PC-9 (cell line): ENCODE data around the gene SEL1L2. TPM values are rescaled to one million over a fixed set of nuclear protein-coding genes. Genes with fewer than 3 reads are reported as not detected.

Experiments
- BruUV-seq: library from RNA; stranded (reverse); fragments of 400-500 nt; replicated peaks from 2 replicates; lab custom pipeline; 2021; lab: Mats Ljungman, UMichigan
- CTCF ChIA-PET: fragments of 300-600 bp; sonication (Branson Sonifier 250); formaldehyde crosslinking; loops from one replicate; lab custom pipeline; 2022; ENCODE audit warnings: antibody characterized with exemption; lab: Charles Lee
- POLR2A ChIA-PET: fragments of 300-600 bp; sonication (Branson Sonifier 250); formaldehyde crosslinking; loops from one replicate; lab custom pipeline; 2022; ENCODE audit warnings: antibody characterized with exemption; ENCODE audit not compliant: unreplicated experiment; lab: Charles Lee
- DNase-seq, 2 experiments: peaks; one replicate each; pipeline versions ENCODE4 v3.0.0 to v3.0.0-alpha.2; 2015 to 2022; ENCODE audit warnings: mixed read lengths in 1 of 2
- H2AFZ ChIP-seq: fragments of 200-600 bp; sonication (generic); 2 replicates; pipeline ENCODE4 v1.8.1; 2017; ENCODE audit warnings: antibody characterized with exemption
- H3F3A ChIP-seq: fragments of 200-600 bp; sonication (generic); 2 replicates; pipeline ENCODE4 v1.8.1; 2017; ENCODE audit warnings: antibody characterized with exemption, mild to moderate bottlenecking, low read depth; ENCODE audit not compliant: insufficient read depth
- H3K27ac ChIP-seq: fragments of 200-600 bp; sonication (generic); 2 replicates; pipeline ENCODE4 v1.6.1; 2016; ENCODE audit warnings: mixed run types
- H3K27me3 ChIP-seq: fragments of 200-600 bp; sonication (generic); 2 replicates; pipeline ENCODE4 v1.6.1; 2016; ENCODE audit warnings: low read depth, mixed run types; ENCODE audit not compliant: insufficient read depth
- H3K36me3 ChIP-seq: fragments of 200-600 bp; sonication (generic); 2 replicates; pipeline ENCODE4 v1.6.1; 2016; ENCODE audit warnings: low read depth, mixed run types
- H3K4me1 ChIP-seq: fragments of 200-600 bp; sonication (generic); replicated peaks from 2 replicates; pipeline ENCODE4 v1.6.1; 2016; ENCODE audit warnings: mixed run types; ENCODE audit not compliant: insufficient read depth
- H3K4me2 ChIP-seq: fragments of 200-600 bp; sonication (generic); 2 replicates; pipeline ENCODE4 v1.6.1; 2017; ENCODE audit warnings: mixed run types
- H3K4me3 ChIP-seq: fragments of 200-600 bp; sonication (generic); 2 replicates; pipeline ENCODE4 v1.6.1; 2016; ENCODE audit warnings: mixed run types
- H3K79me2 ChIP-seq: fragments of 200-600 bp; sonication (generic); 2 replicates; pipeline ENCODE4 v1.6.1; 2017; ENCODE audit warnings: low read depth, mixed run types
- H3K9me2 ChIP-seq: fragments of 200-600 bp; sonication (generic); 2 replicates; pipeline ENCODE4 v1.8.1; 2017; ENCODE audit warnings: mild to moderate bottlenecking; ENCODE audit not compliant: insufficient read depth
- H3K9me3 ChIP-seq: fragments of 200-600 bp; sonication (generic); 2 replicates; pipeline ENCODE4 v1.8.1; 2016; ENCODE audit warnings: low read depth; ENCODE audit not compliant: insufficient read depth
- H4K20me1 ChIP-seq: fragments of 200-600 bp; sonication (generic); 2 replicates; pipeline ENCODE4 v1.8.1; 2017; ENCODE audit not compliant: insufficient read depth
- EZH2 ChIP-seq: fragments of 200-600 bp; sonication (generic); IDR thresholded peaks from 2 replicates; pipeline ENCODE4 v1.8.0; 2017; ENCODE audit warnings: antibody characterized with exemption, low read depth
- intact Hi-C: fragments of 100-400 bp; cut with micrococcal nuclease; formaldehyde crosslinking; loops from one replicate; pipeline ENCODE4 v1.10.0; 2022; ENCODE audit not compliant: unreplicated experiment
- total RNA-seq: library from RNA; stranded (reverse); gene quantifications from 2 replicates; pipeline ENCODE4 v1.2.3, GENCODE V29; 2021
- TF ChIP-seq, protein P1 (sequence below): fragments of 200-600 bp; sonication (generic); conservative IDR thresholded peaks from 2 replicates; pipeline ENCODE4 v1.6.1; 2017; ENCODE audit warnings: mixed run types, antibody characterized with exemption, mild to moderate bottlenecking, moderate library complexity

The SEL1L2 gene
- total RNA-seq, 1 experiment from 2014 or later, result not detected

DNA sequence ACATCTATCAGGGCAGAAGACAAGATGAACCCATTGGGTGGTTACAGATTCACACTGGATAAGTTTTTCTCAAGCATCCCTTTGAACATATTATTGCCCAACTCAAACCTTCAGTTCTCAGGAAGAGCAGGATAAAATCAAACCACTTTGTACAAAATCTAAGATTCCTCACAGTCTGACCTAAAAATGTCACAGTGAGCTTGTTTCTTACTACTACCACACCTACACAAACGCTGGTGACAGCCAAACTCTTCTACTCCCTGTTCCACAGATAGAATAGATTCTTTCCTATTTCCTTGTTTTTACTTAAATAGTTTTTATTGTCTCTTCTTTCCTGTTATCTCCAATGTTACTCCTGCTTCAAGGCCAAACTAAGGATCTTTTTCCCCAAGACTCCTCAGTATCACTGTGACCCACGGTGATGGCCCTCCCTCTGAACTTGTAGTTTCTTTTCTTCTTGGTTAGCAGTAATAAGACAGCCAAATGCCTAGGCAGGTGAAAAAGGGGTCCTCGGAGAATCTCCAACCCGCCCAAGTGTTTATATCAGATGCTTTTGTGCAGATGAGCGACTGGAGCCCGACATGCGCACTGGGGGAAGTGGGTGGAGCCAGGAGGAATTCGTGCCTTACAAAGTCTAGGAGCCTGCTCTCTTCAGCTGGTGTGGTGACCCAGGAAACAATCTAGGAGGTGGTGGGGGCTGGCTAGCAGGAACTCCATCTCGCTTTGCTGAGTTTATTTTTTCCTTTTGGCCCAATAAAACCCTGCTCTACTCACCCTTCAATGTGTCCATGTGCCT, 53.4 kb downstream of the SEL1L2 start:
- no peaks in the 10 kb centered on the region for H3K4me1 ChIP-seq
- BruUV-seq, result no TSS peak
- ChIA-PET CTCF (no interaction called here), POLR2A (no interaction called here)
- H3K4me2 ChIP-seq, result no peak overlapping the region
- H3K9me2 ChIP-seq, result no peaks in the 10 kb centered on the region
- no peak overlapping the region for H3K4me3 ChIP-seq
- H3K79me2 ChIP-seq, result no peaks in the 10 kb centered on the region
- H2AFZ ChIP-seq, result 0 out of 2 replicates have a peak overlapping the region, but pooled peaks have one; percentile 22
- no peaks in the 10 kb centered on the region for H3K27me3 ChIP-seq
- H3K9me3 ChIP-seq, result no peaks in the 10 kb centered on the region
- intact Hi-C loops, result no loop called here
- no peaks in the 10 kb centered on the region for H3K36me3 ChIP-seq
- TF ChIP-seq, protein P1, sequence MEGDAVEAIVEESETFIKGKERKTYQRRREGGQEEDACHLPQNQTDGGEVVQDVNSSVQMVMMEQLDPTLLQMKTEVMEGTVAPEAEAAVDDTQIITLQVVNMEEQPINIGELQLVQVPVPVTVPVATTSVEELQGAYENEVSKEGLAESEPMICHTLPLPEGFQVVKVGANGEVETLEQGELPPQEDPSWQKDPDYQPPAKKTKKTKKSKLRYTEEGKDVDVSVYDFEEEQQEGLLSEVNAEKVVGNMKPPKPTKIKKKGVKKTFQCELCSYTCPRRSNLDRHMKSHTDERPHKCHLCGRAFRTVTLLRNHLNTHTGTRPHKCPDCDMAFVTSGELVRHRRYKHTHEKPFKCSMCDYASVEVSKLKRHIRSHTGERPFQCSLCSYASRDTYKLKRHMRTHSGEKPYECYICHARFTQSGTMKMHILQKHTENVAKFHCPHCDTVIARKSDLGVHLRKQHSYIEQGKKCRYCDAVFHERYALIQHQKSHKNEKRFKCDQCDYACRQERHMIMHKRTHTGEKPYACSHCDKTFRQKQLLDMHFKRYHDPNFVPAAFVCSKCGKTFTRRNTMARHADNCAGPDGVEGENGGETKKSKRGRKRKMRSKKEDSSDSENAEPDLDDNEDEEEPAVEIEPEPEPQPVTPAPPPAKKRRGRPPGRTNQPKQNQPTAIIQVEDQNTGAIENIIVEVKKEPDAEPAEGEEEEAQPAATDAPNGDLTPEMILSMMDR, result no peak
- no peak for TF ChIP-seq EZH2
- no peaks in the 10 kb centered on the region for H4K20me1 ChIP-seq
- no peak for DNase-seq
- H3K27ac ChIP-seq, result no peak overlapping the region
- no peaks in the 10 kb centered on the region for H3F3A ChIP-seq

DNA sequence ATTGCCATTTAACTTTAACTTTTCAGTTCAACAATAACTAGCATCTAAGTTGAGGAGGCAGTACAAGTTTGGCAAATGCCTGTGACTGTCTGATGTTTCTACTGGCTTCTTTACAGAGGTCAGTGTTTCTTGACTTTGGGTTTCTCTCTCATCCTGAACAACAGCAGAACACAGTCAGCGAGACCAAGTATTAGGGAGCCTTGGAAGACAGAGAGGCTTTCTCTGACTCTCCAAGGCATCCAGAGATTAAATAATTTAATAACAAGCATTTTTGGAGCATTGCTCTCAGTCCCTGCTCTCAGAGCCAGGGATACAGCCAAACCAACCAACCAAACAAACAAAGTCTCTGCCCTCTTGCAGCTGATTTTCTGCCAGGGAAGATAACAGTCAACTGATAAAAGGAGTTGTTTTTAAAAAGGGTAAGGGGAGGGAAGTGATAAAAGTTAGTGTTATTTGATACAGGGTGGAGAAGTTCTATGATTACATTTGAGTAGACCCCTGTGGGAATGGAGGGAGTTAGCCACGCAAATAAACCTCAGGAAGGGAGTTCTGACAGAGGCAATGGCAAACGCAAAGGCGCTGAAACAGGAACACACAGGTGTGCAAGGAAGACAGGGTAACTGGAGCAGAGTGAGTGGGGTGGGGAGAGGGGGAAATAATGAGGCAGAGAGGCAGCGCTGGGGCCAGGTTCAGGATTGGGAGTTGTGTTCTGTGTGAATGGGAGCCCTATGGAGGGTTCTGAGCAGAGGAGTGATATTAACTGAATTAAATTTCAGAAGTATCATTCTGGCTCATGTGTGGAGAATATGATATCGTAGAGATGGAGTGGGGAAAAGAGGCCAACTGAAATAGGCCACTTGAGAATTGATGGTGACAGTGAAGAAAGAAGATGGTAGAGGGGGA, 55.2 kb downstream of the SEL1L2 start:
- no peaks in the 10 kb centered on the region for H3K27me3 ChIP-seq
- no peak overlapping the region for H3K27ac ChIP-seq
- H3F3A ChIP-seq, result no peaks in the 10 kb centered on the region
- no peak overlapping the region for H2AFZ ChIP-seq
- BruUV-seq, result no TSS peak
- no peaks in the 10 kb centered on the region for H3K9me2 ChIP-seq
- H3K79me2 ChIP-seq, result no peaks in the 10 kb centered on the region
- H3K9me3 ChIP-seq, result no peaks in the 10 kb centered on the region
- intact Hi-C loops, result no loop called here
- H3K4me2 ChIP-seq, result no peak overlapping the region
- ChIA-PET CTCF (no interaction called here), POLR2A (no interaction called here)
- no peaks in the 10 kb centered on the region for H4K20me1 ChIP-seq
- TF ChIP-seq EZH2, result no peak
- TF ChIP-seq, protein P1, result no peak
- H3K4me3 ChIP-seq, result no peak overlapping the region
- no peaks in the 10 kb centered on the region for H3K36me3 ChIP-seq
- DNase-seq, result no peak
- H3K4me1 ChIP-seq, result 0 out of 2 replicates have a peak, but pooled peaks cover 5% of the 10 kb centered on the region

DNA sequence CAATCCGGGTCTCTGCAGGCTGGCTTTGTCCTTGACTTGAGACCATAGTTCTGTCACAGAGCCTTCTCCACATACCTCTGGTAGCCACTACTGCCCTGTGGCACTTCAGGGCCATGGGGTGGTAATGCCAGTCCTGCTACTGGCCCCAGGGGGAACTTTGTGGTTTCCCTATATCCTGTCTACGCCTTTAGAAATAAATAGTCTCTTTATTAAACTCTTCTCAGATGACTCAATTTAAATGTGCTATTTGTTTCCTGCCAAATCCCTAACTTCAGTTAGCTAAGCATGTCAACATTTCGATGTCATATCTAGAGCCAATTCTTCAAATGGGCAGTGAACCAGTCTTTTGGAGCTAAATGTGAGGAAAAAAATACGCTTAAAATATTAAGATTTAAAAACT, 60.1 kb downstream of the SEL1L2 start:
- no peak overlapping the region for H3K27ac ChIP-seq
- no peak overlapping the region for H3K4me2 ChIP-seq
- no peak overlapping the region for H3K4me3 ChIP-seq
- H3K4me1 ChIP-seq, result 0 out of 2 replicates have a peak, but pooled peaks cover 9% of the 10 kb centered on the region
- no TSS peak for BruUV-seq
- no peaks in the 10 kb centered on the region for H3K27me3 ChIP-seq
- no peaks in the 10 kb centered on the region for H3K79me2 ChIP-seq
- H4K20me1 ChIP-seq, result no peaks in the 10 kb centered on the region
- H3K9me3 ChIP-seq, result no peaks in the 10 kb centered on the region
- POLR2A ChIA-PET, result no interaction called here
- no peaks in the 10 kb centered on the region for H3K36me3 ChIP-seq
- no peak for TF ChIP-seq EZH2
- TF ChIP-seq, protein P1, result no peak
- no peaks in the 10 kb centered on the region for H3F3A ChIP-seq
- no peaks in the 10 kb centered on the region for H3K9me2 ChIP-seq
- peak; percentile 53 to 67 for DNase-seq
- H2AFZ ChIP-seq, result peak overlapping the region; percentile 4; the same call in 1 of the 2 replicates
- CTCF ChIA-PET, result interaction anchor here (0.6 kb wide), 2 partner anchors 32 to 199 kb away, joined by 4 to 5 read pairs; no protein-coding TSS in a partner anchor
- intact Hi-C loops, result no loop called here
